AG04450 (cell line): ENCODE results near the gene OMG. TPM values are rescaled to one million over a fixed set of nuclear protein-coding genes. Genes with fewer than 3 reads are reported as not detected.
"Not testable (repeated sequence)": the region's sequence is repeated elsewhere in the genome, so short reads cannot be mapped to it uniquely, and the experiment has no call there.

ENCODE experiments used
- CTCF ChIA-PET: fragments of 300-600, 350-600 bp; formaldehyde crosslinking; extraction: SDS; loops from one replicate; lab custom pipeline; 2022; ENCODE audit warnings: antibody characterized with exemption, inconsistent platforms; lab: Charles Lee
- POLR2A ChIA-PET: fragments of 350-600 bp; formaldehyde crosslinking; extraction: SDS; loops from one replicate; lab custom pipeline; 2021; ENCODE audit warnings: antibody characterized with exemption, inconsistent platforms; lab: Yijun Ruan, JAX
- DNase-seq: peaks from one replicate; pipeline ENCODE4 v3.0.0-alpha.2; 2011; ENCODE audit warnings: low read depth, low spot score
- H3K27ac ChIP-seq: one replicate; pipeline ENCODE4 v1.5.1; 2012; ENCODE audit warnings: low read depth, low read length, control low read depth
- H3K27me3 ChIP-seq: one replicate; pipeline ENCODE4 v1.6.0; 2012; ENCODE audit warnings: low read length; ENCODE audit not compliant: control insufficient read depth, insufficient read depth
- H3K4me3 ChIP-seq: 2 replicates; pipeline ENCODE4 v1.5.1; 2011; ENCODE audit warnings: mild to moderate bottlenecking, low read depth, low read length, control low read depth
- H3K9me3 ChIP-seq: 2 replicates; pipeline ENCODE4 v1.5.1; 2012; ENCODE audit warnings: low read length; ENCODE audit not compliant: control insufficient read depth, insufficient read depth
- polyA plus RNA-seq: library from polyadenylated mRNA; depleted of rRNA; stranded (reverse); fragments of >200 nt; gene quantifications from 2 replicates; pipeline ENCODE4 v1.2.3, GENCODE V29; 2011
- TF ChIP-seq, protein P1 (sequence below): IDR thresholded peaks from 2 replicates; pipeline ENCODE4 v1.5.1; 2011; ENCODE audit warnings: low read depth, low read length, control low read depth, inconsistent platforms

Gene OMG
- polyA plus RNA-seq, 1 experiment: 1.8 TPM

DNA sequence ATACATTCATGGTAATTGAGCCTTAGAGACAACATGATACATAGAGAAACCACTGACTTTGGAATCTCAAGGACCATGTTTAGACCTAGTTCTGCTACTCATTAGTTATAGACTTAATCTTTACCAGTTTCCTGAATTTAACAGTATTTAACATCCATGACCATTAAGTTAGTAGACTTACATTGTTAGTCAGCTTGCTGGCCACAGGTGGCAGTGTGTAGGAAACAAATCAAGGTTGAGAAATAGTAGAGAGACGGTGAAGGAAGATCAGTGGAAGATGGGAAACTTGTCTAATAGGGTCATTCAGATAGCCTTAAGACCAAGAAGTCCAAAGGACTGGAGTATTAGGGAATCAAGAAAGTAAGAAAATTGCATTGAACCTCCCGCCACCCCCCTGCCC lies 31.0 kb downstream of the OMG start:
- no peak for DNase-seq
- POLR2A ChIA-PET: no interaction called here
- no peaks in the 10 kb centered on the region for H3K27me3 ChIP-seq
- no peak overlapping the region for H3K4me3 ChIP-seq
- TF ChIP-seq, protein P1, sequence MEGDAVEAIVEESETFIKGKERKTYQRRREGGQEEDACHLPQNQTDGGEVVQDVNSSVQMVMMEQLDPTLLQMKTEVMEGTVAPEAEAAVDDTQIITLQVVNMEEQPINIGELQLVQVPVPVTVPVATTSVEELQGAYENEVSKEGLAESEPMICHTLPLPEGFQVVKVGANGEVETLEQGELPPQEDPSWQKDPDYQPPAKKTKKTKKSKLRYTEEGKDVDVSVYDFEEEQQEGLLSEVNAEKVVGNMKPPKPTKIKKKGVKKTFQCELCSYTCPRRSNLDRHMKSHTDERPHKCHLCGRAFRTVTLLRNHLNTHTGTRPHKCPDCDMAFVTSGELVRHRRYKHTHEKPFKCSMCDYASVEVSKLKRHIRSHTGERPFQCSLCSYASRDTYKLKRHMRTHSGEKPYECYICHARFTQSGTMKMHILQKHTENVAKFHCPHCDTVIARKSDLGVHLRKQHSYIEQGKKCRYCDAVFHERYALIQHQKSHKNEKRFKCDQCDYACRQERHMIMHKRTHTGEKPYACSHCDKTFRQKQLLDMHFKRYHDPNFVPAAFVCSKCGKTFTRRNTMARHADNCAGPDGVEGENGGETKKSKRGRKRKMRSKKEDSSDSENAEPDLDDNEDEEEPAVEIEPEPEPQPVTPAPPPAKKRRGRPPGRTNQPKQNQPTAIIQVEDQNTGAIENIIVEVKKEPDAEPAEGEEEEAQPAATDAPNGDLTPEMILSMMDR: peak; percentile 17; the same call in 1 of the 2 replicates
- H3K27ac ChIP-seq: no peak overlapping the region
- CTCF ChIA-PET: no interaction called here
- no peaks in the 10 kb centered on the region for H3K9me3 ChIP-seq

DNA sequence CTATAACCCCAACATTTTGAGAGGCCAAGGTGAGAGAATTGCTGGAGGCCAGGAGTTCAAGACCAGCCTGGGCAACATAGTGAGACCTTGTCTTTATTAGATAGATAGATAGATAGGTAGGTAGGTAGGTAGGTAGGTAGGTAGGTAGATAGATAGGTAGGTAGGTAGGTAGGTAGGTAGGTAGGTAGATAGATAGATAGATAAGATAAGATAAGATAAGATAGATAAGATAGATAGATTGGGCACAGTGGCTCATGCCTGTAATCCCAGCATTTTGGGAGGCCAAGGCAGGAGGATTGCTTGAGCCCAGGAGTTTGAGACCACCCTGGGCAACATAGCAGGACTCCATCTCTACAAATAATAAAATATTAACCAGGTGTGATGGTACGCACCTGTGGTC lies 34.1 kb downstream of the OMG start:
- H3K27me3 ChIP-seq, H3K9me3 ChIP-seq, POLR2A ChIA-PET, DNase-seq, H3K4me3 ChIP-seq, CTCF ChIA-PET, H3K27ac ChIP-seq: not testable (repeated sequence)

DNA sequence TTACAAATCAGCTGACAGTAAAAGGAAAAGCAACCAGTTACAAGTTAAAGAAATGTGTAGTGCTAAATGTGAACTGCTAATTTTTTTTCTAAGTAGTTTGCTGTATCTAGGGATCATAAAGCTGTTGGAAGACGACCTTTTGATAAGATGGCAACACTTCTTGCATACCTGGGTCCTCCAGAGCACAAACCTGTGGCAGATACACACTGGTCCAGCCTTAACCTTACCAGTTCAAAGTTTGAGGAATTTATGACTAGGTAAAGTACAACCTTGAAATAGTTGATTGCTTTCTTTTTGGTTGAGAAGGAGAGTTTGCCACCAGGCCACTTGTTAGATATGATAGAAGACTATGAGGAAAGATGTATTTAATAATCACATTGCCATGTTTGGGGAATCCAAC lies 35.4 kb downstream of the OMG start:
- TF ChIP-seq, protein P1: no peak
- CTCF ChIA-PET: no interaction called here
- DNase-seq: no peak
- Histone ChIP-seq H3K4me3 (no peak overlapping the region), H3K9me3 (no peaks in the 10 kb centered on the region), H3K27ac (no peak overlapping the region), H3K27me3 (no peaks in the 10 kb centered on the region)
- POLR2A ChIA-PET: no interaction called here

DNA sequence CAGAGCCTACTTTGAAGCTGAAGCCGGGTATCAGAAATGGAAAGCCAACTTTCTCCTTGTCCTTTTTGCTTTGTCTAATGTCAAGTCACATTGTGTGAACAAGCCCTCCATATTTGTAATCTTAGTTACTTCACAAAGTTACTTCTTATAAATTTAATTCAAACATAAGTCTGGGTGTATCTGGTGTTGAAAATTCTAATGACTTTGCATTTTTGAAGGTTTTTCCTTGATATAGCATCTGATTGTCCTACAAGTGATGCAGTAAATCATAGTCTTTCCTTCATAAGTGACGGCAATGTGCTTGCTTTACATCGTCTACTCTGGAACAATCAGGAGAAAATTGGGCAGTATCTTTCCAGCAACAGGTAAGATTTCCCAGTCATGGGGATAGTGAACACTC lies 36.9 kb downstream of the OMG start:
- Histone ChIP-seq H3K9me3 (no peaks in the 10 kb centered on the region), H3K4me3 (no peak overlapping the region), H3K27me3 (no peaks in the 10 kb centered on the region), H3K27ac (no peak overlapping the region)
- ChIA-PET CTCF (no interaction called here), POLR2A (no interaction called here)
- TF ChIP-seq, protein P1: no peak
- no peak for DNase-seq

DNA sequence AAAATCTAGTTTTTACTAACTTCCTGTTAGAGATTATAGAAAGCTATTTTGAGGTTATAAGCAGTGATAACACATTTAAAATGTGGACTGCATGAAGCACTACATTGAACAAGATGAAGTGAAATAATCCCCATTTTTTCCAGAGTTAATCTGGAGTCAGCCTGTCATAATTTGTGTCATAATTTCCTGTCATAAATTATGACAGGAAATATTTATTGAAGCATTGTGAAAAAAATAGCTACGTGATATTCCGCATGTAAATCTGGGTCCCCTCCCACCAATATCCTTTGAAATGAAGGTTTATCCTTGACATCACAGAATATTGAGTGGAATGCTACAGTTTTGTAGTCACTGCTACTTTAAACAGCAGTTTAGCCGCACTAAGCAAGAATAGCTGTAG lies 40.1 kb downstream of the OMG start:
- Histone ChIP-seq H3K27me3 (no peaks in the 10 kb centered on the region), H3K9me3 (no peaks in the 10 kb centered on the region), H3K4me3 (no peak overlapping the region), H3K27ac (no peak overlapping the region)
- DNase-seq: no peak
- ChIA-PET POLR2A (no interaction called here), CTCF (interaction anchor here (1.7 kb wide), 1 partner anchor 19 kb away, joined by 4 read pairs; no protein-coding TSS in a partner anchor)
- TF ChIP-seq, protein P1: no peak

DNA sequence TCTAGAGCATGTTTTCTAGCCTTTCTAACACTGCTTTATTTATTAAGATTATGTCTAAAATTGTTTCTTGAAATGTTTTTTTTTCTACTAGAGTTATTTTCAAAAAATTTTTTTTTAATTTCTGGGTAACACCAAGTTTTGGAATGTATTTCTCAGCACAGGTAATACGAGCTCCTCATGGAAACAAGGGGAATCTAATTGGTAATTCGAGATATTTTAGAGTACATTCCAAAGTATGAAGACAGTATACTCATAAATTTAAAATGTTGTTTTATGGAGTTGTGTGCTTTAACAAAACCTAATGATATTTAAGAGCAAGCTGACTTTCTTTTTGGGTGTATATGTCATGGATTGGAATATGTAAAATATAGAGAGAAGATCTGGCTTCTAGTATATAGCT lies 42.4 kb downstream of the OMG start:
- ChIA-PET POLR2A (interaction anchor here (1.1 kb wide), 1 partner anchor 16 kb away, joined by 3 read pairs; no protein-coding TSS in a partner anchor), CTCF (no interaction called here)
- TF ChIP-seq, protein P1: no peak
- Histone ChIP-seq H3K27me3 (no peaks in the 10 kb centered on the region), H3K27ac (no peak overlapping the region), H3K4me3 (no peak overlapping the region), H3K9me3 (no peaks in the 10 kb centered on the region)
- no peak for DNase-seq
